Measurements from ENCODE around the gene SUGCT. TPM values are rescaled to one million over a fixed set of nuclear protein-coding genes. Genes with fewer than 3 reads are reported as not detected.

Gene SUGCT
- total and polyA plus RNA-seq, 10 donors, result 1.4 to 13.6 (median 2.5) TPM

- no peaks in the 10 kb centered on the region for H3K27me3 ChIP-seq (replicated peaks in 1 of 7)
- TF ChIP-seq CTCF (IDR thresholded peaks at IDR 0.05 in 8 of 11, conservative IDR thresholded peaks at IDR 0.05 in 3 of 11), result no peak
- no peaks in the 10 kb centered on the region for H3K9me3 ChIP-seq
- 20 to 91% (median 74%) methylated on average over 1 to 2 of the region's 2 CpGs for WGBS, 5 donors
- intact Hi-C loops (cut with DNase I; ENCODE audit: low total_unique reads), result no loop called here
- DNase-seq, result no peak
- H3K36me3 ChIP-seq, result no peaks in the 10 kb centered on the region
- H3K27ac ChIP-seq, result no peak overlapping the region
- no peak overlapping the region for H3K4me3 ChIP-seq
- no peaks in the 10 kb centered on the region for H3K4me1 ChIP-seq
Observed at GRCh38 chr7:40659231-40659630, 524.4 kb downstream of the SUGCT start.

- intact Hi-C loops (cut with DNase I; ENCODE audit: low total_unique reads), result no loop called here
- TF ChIP-seq POLR2AphosphoS5 (IDR thresholded peaks at IDR 0.05) (no peak), CTCF (IDR thresholded peaks at IDR 0.05 in 8 of 11, conservative IDR thresholded peaks at IDR 0.05 in 3 of 11) (no peak), POLR2A (IDR thresholded peaks at IDR 0.05) (no peak)
- no peak overlapping the region for H3K27ac ChIP-seq
- WGBS, 5 donors, result 21 to 38% (median 32%) methylated on average over 2 of the region's 2 CpGs
- H3K36me3 ChIP-seq, result no peaks in the 10 kb centered on the region
- no peaks in the 10 kb centered on the region for H3K27me3 ChIP-seq (replicated peaks in 1 of 7)
- no peaks in the 10 kb centered on the region for H3K4me1 ChIP-seq
- no peak for DNase-seq
- H3K9me3 ChIP-seq, result no peaks in the 10 kb centered on the region
- H3K4me3 ChIP-seq, result no peak overlapping the region
Observed at GRCh38 chr7:40673285-40673684, 538.5 kb downstream of the SUGCT start.

- no peak for TF ChIP-seq CTCF (IDR thresholded peaks at IDR 0.05 in 8 of 11, conservative IDR thresholded peaks at IDR 0.05 in 3 of 11)
- no peak for TF ChIP-seq POLR2A (IDR thresholded peaks at IDR 0.05)
- TF ChIP-seq POLR2AphosphoS5 (IDR thresholded peaks at IDR 0.05), result no peak
- intact Hi-C loops (cut with DNase I; ENCODE audit: low total_unique reads), result no loop called here
- Histone ChIP-seq H3K27ac (no peak overlapping the region), H3K9me3 (no peaks in the 10 kb centered on the region), H3K4me1 (no peaks in the 10 kb centered on the region), H3K4me3 (no peak overlapping the region), H3K36me3 (no peaks in the 10 kb centered on the region), H3K27me3 (replicated peaks in 1 of 7) (no peaks in the 10 kb centered on the region)
- no peak for DNase-seq
- 75 to 91% (median 83%) methylated on average over 3 of the region's 3 CpGs for WGBS, 5 donors
Observed at GRCh38 chr7:40674316-40674715, 539.5 kb downstream of the SUGCT start.

- no peak for DNase-seq
- no peak overlapping the region for H3K27ac ChIP-seq
- no peaks in the 10 kb centered on the region for H3K36me3 ChIP-seq
- H3K4me1 ChIP-seq, result no peaks in the 10 kb centered on the region
- TF ChIP-seq POLR2A (IDR thresholded peaks at IDR 0.05), result no peak
- no peak for TF ChIP-seq POLR2AphosphoS5 (IDR thresholded peaks at IDR 0.05)
- TF ChIP-seq CTCF (IDR thresholded peaks at IDR 0.05 in 8 of 11, conservative IDR thresholded peaks at IDR 0.05 in 3 of 11), result no peak
- intact Hi-C loops (cut with DNase I; ENCODE audit: low total_unique reads), result no loop called here
- H3K27me3 ChIP-seq (replicated peaks in 1 of 7), result no peaks in the 10 kb centered on the region
- WGBS, 5 donors, result 85 to 93% (median 91%) methylated on average over 3 of the region's 3 CpGs
- no peaks in the 10 kb centered on the region for H3K9me3 ChIP-seq
- no peak overlapping the region for H3K4me3 ChIP-seq
Observed at GRCh38 chr7:40675741-40676140, 540.9 kb downstream of the SUGCT start.
